NB4 (cell line): ENCODE data around the gene DENND4A.

ENCODE experiments used
- CTCF ChIP-seq: IDR thresholded peaks from one replicate; pipeline ENCODE4 v1.5.1; 2012; ENCODE audit warnings: low read depth, low read length
- MAX ChIP-seq: IDR thresholded peaks from 2 replicates; pipeline ENCODE4 v1.6.1; 2011; ENCODE audit warnings: low read depth, low read length
- MYC ChIP-seq: IDR thresholded peaks from 2 replicates; pipeline ENCODE4 v1.6.1; 2011; ENCODE audit warnings: low read depth, low read length
- POLR2A ChIP-seq: IDR thresholded peaks from 2 replicates; pipeline ENCODE4 v1.6.1; 2011; ENCODE audit warnings: mild to moderate bottlenecking; ENCODE audit not compliant: insufficient read length; ENCODE audit errors: extremely low read depth

- TF ChIP-seq POLR2A (no peak), CTCF (no peak), MAX (no peak), MYC (no peak)
These were observed 59.4 kb downstream of the DENND4A start for GRCh38 chr15:65732698-65733097.
